ENCODE results near the gene ZNF350. TPM values are rescaled to one million over a fixed set of nuclear protein-coding genes. Genes with fewer than 3 reads are reported as not detected.
"Not testable (repeated sequence)": the region's sequence is repeated elsewhere in the genome, so short reads cannot be mapped to it uniquely, and the experiment has no call there.

ZNF350 gene
- total and polyA plus RNA-seq, 2 of the 13 experiments (the other 11 are each of a cell fraction or from before 2014, with no cell fraction given): 3.7 to 6.9 TPM

DNA sequence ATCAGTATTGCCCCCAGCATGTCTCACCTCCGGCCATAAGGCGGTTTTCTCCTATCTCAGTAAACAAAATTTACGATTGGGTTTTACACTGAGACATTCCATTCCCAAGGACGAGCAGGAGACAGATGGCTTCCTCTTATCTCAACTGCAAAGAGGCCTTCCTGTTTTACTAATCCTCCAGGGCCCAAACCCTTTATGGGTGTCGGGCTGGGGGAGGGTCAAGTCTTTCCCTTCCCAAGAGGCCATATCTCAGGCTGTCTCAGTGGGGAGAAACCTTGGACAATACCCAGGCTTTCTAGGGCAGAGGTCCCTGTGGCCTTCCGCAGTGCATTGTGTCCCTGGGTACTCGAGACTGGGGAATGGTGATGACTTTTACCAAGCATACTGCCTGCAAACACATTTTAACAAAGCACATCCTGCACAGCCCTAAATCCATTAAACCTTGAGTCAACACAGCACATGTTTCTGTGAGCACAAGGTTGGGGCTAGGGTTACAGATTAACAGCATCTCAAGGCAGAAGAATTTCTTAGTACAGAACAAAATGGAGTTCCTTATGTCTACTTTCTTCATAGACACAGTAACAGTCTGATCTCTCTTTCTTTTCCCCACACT, 25.9 kb downstream of the ZNF350 start (continued):
- TF ChIP-seq, protein P1, sequence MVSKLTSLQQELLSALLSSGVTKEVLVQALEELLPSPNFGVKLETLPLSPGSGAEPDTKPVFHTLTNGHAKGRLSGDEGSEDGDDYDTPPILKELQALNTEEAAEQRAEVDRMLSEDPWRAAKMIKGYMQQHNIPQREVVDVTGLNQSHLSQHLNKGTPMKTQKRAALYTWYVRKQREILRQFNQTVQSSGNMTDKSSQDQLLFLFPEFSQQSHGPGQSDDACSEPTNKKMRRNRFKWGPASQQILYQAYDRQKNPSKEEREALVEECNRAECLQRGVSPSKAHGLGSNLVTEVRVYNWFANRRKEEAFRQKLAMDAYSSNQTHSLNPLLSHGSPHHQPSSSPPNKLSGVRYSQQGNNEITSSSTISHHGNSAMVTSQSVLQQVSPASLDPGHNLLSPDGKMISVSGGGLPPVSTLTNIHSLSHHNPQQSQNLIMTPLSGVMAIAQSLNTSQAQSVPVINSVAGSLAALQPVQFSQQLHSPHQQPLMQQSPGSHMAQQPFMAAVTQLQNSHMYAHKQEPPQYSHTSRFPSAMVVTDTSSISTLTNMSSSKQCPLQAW (CRISPR knock-in tag; IDR thresholded peaks at IDR 0.05): peak; percentile 41; the same call in 1 of the 2 replicates
- TF ChIP-seq HNF4A (CRISPR knock-in tag; IDR thresholded peaks at IDR 0.05) (peak; percentile 46), ZNF607 (CRISPR knock-in tag; IDR thresholded peaks at IDR 0.05; ENCODE audit: borderline replicate concordance) (0 out of 2 replicates have a peak, but pooled peaks have one; percentile 17), DMAP1 (CRISPR knock-in tag; IDR thresholded peaks at IDR 0.05) (peak; percentile 57; the same call in 1 of the 2 replicates), NR2F6 (IDR thresholded peaks at IDR 0.05) (peak; percentile 36; the same call in 1 of the 2 replicates), ISL2 (CRISPR knock-in tag; IDR thresholded peaks at IDR 0.05) (peak; percentile 66; the same call in 1 of the 2 replicates), RXRA (CRISPR knock-in tag; IDR thresholded peaks at IDR 0.05) (peak; percentile 64; the same call in 1 of the 2 replicates), MED1 (CRISPR knock-in tag; IDR thresholded peaks at IDR 0.05) (peak; percentile 77), CREM (IDR thresholded peaks at IDR 0.05) (peak; percentile 63), YY1 (IDR thresholded peaks at IDR 0.05; ENCODE audit: insufficient read depth, insufficient replicate concordance, low read depth, low read length) (peak; percentile 23), NCOA2 (CRISPR knock-in tag; IDR thresholded peaks at IDR 0.05) (peak; percentile 77), PHF8 (CRISPR knock-in tag; IDR thresholded peaks at IDR 0.05) (peak; percentile 28; the same call in 1 of the 2 replicates), MED8 (CRISPR knock-in tag; IDR thresholded peaks at IDR 0.05; ENCODE audit: insufficient replicate concordance) (peak; percentile 44), ZMYM4 (CRISPR knock-in tag; IDR thresholded peaks at IDR 0.05) (peak; percentile 40; the same call in 1 of the 2 replicates), ZNF264 (CRISPR knock-in tag; IDR thresholded peaks at IDR 0.05) (peak; percentile 66; the same call in 1 of the 2 replicates)
- not testable (repeated sequence) for TF ChIP-seq NR2F6, CREM (CRISPR knock-in tag; IDR thresholded peaks at IDR 0.05)
- TF ChIP-seq, protein P2, sequence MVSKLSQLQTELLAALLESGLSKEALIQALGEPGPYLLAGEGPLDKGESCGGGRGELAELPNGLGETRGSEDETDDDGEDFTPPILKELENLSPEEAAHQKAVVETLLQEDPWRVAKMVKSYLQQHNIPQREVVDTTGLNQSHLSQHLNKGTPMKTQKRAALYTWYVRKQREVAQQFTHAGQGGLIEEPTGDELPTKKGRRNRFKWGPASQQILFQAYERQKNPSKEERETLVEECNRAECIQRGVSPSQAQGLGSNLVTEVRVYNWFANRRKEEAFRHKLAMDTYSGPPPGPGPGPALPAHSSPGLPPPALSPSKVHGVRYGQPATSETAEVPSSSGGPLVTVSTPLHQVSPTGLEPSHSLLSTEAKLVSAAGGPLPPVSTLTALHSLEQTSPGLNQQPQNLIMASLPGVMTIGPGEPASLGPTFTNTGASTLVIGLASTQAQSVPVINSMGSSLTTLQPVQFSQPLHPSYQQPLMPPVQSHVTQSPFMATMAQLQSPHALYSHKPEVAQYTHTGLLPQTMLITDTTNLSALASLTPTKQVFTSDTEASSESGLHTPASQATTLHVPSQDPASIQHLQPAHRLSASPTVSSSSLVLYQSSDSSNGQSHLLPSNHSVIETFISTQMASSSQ (IDR thresholded peaks at IDR 0.05; ENCODE audit: low read depth): peak; percentile 76; the same call in 1 of the 2 replicates
- TF ChIP-seq, protein P2 (CRISPR knock-in tag; IDR thresholded peaks at IDR 0.05; ENCODE audit: borderline replicate concordance): peak; percentile 86; the same call in 1 of the 2 replicates
- TF ChIP-seq, protein P3, sequence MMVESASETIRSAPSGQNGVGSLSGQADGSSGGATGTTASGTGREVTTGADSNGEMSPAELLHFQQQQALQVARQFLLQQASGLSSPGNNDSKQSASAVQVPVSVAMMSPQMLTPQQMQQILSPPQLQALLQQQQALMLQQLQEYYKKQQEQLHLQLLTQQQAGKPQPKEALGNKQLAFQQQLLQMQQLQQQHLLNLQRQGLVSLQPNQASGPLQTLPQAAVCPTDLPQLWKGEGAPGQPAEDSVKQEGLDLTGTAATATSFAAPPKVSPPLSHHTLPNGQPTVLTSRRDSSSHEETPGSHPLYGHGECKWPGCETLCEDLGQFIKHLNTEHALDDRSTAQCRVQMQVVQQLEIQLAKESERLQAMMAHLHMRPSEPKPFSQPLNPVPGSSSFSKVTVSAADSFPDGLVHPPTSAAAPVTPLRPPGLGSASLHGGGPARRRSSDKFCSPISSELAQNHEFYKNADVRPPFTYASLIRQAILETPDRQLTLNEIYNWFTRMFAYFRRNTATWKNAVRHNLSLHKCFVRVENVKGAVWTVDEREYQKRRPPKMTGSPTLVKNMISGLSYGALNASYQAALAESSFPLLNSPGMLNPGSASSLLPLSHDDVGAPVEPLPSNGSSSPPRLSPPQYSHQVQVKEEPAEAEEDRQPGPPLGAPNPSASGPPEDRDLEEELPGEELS (CRISPR knock-in tag; IDR thresholded peaks at IDR 0.05): peak; percentile 75
- TF ChIP-seq, protein P4, sequence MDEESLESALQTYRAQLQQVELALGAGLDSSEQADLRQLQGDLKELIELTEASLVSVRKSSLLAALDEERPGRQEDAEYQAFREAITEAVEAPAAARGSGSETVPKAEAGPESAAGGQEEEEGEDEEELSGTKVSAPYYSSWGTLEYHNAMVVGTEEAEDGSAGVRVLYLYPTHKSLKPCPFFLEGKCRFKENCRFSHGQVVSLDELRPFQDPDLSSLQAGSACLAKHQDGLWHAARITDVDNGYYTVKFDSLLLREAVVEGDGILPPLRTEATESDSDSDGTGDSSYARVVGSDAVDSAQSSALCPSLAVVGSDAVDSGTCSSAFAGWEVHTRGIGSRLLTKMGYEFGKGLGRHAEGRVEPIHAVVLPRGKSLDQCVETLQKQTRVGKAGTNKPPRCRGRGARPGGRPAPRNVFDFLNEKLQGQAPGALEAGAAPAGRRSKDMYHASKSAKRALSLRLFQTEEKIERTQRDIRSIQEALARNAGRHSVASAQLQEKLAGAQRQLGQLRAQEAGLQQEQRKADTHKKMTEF (CRISPR knock-in tag; IDR thresholded peaks at IDR 0.05): peak; percentile 55

Measured in HepG2 (cell line).